Measurements from ENCODE around the gene UGT1A6.

GRCh38 chr2:233690444-233690843, 2.2 kb upstream of the UGT1A6 start:
- no peak for TF ChIP-seq POLR2A (IDR thresholded peaks at IDR 0.05)
- TF ChIP-seq CTCF (IDR thresholded peaks at IDR 0.05): no peak

Measured in right lobe of liver (tissue), 4 donors.